NCI-H1694 treated with DMSO at 0.1 percent for 48 hours (cell line): ENCODE measurements around the gene CCN6.
"Not testable (repeated sequence)": the region's sequence is repeated elsewhere in the genome, so short reads cannot be mapped to it uniquely, and the experiment has no call there.

Experiments used
- DNase-seq: peaks from one replicate; lab custom pipeline; 2025; lab: John Stamatoyannopoulos, UW

CCN6 gene

GRCh38 chr6:112030206-112030960 is 23.5 kb upstream of the CCN6 start:
- no peak for DNase-seq

GRCh38 chr6:112030961-112031660 is 22.8 kb upstream of the CCN6 start:
- no peak for DNase-seq

- no peak for DNase-seq
These were observed 21.9 kb upstream of the CCN6 start for GRCh38 chr6:112031960-112032359.

GRCh38 chr6:112032728-112033127 is 21.2 kb upstream of the CCN6 start:
- DNase-seq, result no peak

GRCh38 chr6:112033791-112034615 is 19.9 kb upstream of the CCN6 start:
- DNase-seq, result no peak

GRCh38 chr6:112034616-112034995 is 19.3 kb upstream of the CCN6 start:
- DNase-seq, result no peak

GRCh38 chr6:112036088-112036637 is 17.7 kb upstream of the CCN6 start:
- no peak for DNase-seq

GRCh38 chr6:112037783-112038216 is 16.1 kb upstream of the CCN6 start:
- DNase-seq, result no peak

DNA sequence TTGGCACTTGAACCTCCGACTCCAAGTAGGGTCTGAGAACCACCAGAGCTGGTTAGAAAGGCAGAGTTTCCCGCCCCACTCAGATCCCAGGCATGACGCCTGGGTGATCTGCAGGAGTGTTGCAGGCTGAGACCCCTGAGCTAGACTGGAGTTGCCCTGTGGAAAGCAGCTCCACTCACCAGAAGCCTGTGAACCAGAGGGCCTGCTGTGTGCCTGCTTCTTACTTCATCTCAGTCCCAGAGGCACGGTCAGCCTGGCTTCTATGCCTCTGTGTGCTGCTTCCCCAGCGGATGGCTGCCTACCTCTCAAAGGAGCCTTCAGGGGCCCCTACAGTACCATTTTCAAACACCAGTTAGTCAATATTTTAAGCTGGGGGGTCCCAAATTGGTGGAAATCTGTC is 15.6 kb upstream of the CCN6 start:
- no peak for DNase-seq

GRCh38 chr6:112038756-112039430 is 15.0 kb upstream of the CCN6 start:
- no peak for DNase-seq

DNA sequence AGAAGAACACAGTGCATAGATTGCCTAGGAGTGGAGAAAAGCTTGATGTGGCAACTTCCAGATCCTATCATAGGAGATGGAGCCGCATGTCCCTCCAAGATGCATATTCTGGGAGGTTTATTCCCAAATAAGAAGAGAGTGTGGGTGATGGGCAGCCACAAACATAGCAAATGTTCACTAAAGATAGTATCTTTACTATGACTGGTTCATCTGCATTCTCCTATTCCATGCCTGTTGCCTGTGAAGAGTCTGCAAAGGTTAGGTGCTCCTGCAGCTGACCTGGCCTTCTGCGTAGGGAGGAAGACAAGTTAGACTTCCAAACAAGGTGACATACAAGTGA is 14.5 kb upstream of the CCN6 start:
- DNase-seq, result no peak

DNA sequence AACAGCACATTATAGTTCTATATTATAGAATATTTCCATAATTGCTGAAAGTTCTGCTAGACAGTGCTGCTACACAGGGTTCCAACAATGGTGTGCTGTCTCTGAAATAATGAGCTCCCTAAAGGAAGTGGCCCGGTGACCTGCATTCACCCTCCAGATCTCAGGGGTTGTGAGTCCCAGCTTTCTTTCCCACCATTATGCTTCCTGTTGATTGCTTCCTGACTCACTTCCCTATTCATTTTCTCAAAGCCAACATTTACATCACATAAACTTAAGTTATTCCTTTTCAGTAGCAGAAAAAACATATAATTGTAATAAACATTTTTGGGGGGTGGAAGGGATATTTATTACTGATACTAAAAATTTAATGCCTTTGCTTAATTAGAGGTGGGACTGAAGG is 12.9 kb upstream of the CCN6 start:
- no peak for DNase-seq

DNA sequence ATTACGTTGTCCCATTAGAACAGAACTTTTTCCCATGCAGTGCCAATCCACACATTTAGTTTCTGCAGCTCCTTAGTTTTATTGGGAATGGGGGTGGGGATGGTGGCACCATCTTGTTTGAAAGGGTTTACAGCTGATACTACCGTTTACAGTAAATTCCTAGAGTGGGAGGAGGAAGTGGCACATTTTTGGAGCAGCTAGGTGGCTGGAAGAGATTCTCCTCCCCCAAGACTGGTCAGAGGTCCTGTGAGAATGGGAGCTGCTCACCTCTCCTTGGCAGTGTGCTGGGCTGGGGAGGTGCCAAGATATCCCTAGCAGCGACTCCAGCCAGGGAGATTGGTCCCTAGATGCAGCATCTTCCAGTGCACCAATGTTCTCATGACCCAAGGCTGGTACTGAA is 12.4 kb upstream of the CCN6 start:
- no peak for DNase-seq

DNA sequence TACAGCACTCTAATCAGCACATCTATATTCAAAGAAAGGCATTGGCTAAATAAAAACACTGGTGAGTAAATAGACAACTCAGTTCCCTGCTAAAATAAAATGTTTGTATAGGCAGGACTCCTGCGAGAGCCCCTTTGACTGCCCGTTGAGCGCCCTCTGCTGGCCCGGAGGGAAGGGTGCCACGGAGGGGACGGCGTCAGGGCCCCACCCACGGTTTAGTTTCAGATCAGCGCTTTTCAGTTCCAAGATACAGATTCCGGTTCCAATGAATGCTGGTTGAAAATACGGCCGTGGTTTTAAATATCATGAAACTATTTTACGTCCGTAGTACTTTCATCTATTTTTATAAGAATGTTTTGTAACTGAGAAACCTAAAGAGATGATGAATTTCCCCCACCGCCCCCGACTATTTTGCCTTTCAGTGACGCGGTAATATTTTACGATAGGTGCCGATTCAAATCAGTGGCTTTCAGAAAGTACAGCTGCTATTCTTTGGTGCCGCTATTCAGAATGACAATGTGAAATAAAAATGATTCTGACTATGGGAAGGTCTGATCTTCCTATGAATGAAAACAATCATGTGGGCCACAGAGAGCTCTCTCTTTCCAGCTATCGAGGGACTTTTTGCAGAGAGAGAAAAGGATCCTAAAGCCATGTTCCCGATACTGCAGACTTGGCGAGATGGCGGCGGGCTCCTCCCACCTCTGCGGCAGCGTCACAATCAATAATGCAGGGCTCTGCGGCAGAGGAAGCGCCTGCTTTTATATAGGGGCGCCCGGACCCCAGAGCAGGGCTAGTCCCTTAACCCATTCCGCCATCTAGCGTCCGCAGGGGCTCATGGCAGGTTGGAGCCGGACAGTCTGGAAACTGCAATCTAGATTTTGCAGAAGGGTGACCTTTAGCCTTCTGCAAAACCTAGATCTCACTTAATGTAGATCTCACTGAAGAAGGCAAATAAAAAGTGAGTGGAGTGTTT is 10.6 kb upstream of the CCN6 start:
- DNase-seq, result peak; percentile 85

- DNase-seq, result no peak
These were observed 9.7 kb upstream of the CCN6 start for GRCh38 chr6:112044196-112044595.

DNA sequence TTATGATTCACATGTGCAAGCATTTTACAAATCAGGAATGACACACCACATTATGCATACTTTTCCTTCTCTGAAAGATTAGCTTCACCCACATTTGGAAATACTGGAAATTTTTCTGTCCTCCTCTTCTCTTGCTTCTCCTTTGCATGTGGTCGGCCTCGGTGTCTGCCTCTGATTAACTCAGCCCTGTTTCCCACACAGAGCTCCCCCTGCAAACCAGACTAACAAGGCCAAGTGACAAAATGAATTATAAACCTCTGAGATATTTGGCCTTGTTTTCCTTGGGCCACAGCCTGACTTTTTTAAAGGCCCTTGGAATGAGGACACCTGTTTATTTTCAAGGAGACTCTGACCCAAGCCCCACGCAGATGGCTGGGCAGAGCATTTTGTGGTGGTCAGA is 9.0 kb upstream of the CCN6 start:
- no peak for DNase-seq

GRCh38 chr6:112047523-112047922 is 6.4 kb upstream of the CCN6 start:
- not testable (repeated sequence) for DNase-seq

GRCh38 chr6:112049026-112049799 is 4.7 kb upstream of the CCN6 start:
- DNase-seq, result no peak

- no peak for DNase-seq
These were observed 3.9 kb upstream of the CCN6 start for GRCh38 chr6:112049996-112050395.

DNA sequence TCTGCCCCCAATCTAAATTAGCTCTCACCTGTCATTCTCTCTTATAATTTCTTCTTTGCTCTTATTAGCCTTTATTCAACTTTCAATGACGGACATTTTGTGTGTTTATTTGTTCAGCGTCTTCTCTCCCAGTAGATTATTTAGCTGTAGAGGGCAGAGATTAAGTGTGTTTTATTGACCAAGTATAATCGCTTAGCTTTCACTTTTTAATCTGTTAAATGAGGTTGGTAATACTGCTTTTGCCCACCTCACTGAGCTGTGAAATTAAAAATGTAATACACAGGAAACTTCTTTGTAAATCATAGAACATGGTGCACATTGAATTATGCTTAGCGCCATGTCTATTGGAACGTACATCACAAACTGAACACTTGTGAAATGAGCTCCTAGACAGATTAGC is 3.5 kb upstream of the CCN6 start:
- no peak for DNase-seq
